ENCODE data around the gene NEDD8. TPM values are rescaled to one million over a fixed set of nuclear protein-coding genes. Genes with fewer than 3 reads are reported as not detected.
A peak's percentile ranks its signal among the peaks of the same experiment; 100 is the strongest.

NEDD8 gene
- total and polyA plus RNA-seq, 7 donors: 135 to 315 (median 206) TPM

GRCh38 chr14:24273422-24273998 lies 41.3 kb upstream of the NEDD8 start:
- Histone ChIP-seq H3K27ac (no peak overlapping the region), H3K36me3 (ENCODE audit: insufficient read depth in 1 of 2, low read depth in 1 of 2) (peaks cover 8 to 14% of the 10 kb centered on the region in 2 donors), H3K27me3 (ENCODE audit: insufficient read depth in 3 of 3, low read length in 2 of 3) (no peaks in the 10 kb centered on the region), H3K4me1 (no peaks in the 10 kb centered on the region), H3K9me3 (no peaks in the 10 kb centered on the region), H3K4me3 (no peak overlapping the region)
- 76 to 87% (median 81%) methylated on average over 3 of the region's 3 CpGs for WGBS, 3 donors
- TF ChIP-seq CTCF (IDR thresholded peaks at IDR 0.05): no peak
- intact Hi-C loops (cut with DNase I): no loop called here
- peak in 1 of 2 donors; percentile 13 for DNase-seq
- no peak for ATAC-seq

GRCh38 chr14:24272467-24272866 lies 40.3 kb upstream of the NEDD8 start:
- ATAC-seq: no peak
- no peaks in the 10 kb centered on the region for H3K4me1 ChIP-seq
- intact Hi-C loops (cut with DNase I): no loop called here

GRCh38 chr14:24271834-24272263 lies 39.7 kb upstream of the NEDD8 start:
- H3K4me3 ChIP-seq: peak overlapping the region; percentile 74
- no peaks in the 10 kb centered on the region for H3K27me3 ChIP-seq (ENCODE audit: insufficient read depth in 3 of 3, low read length in 2 of 3)
- H3K9me3 ChIP-seq: no peaks in the 10 kb centered on the region
- no peak for TF ChIP-seq CTCF (IDR thresholded peaks at IDR 0.05)
- no peak for DNase-seq
- intact Hi-C loops (cut with DNase I): loop anchor here in 1 of 2 donors (2.0 kb wide), 1 partner anchor 29 kb away; the partner anchor contains the start of gene TINF2
- 17 to 22% (median 21%) methylated on average over 3 of the region's 3 CpGs for WGBS, 3 donors
- ATAC-seq: no peak
- H3K27ac ChIP-seq: peak overlapping the region; percentile 92
- no peaks in the 10 kb centered on the region for H3K4me1 ChIP-seq
- H3K36me3 ChIP-seq (ENCODE audit: insufficient read depth in 1 of 2, low read depth in 1 of 2): peaks cover 8 to 30% of the 10 kb centered on the region in 2 donors

More at GRCh38 chr14:24272467-24272866, 40.3 kb upstream of the NEDD8 start:
- 94 to 99% (median 95%) methylated on average over 2 of the region's 2 CpGs for WGBS, 3 donors
- DNase-seq: no peak
- TF ChIP-seq CTCF (IDR thresholded peaks at IDR 0.05): no peak
- Histone ChIP-seq H3K4me3 (no peak overlapping the region), H3K27ac (no peak overlapping the region), H3K9me3 (no peaks in the 10 kb centered on the region), H3K27me3 (ENCODE audit: insufficient read depth in 3 of 3, low read length in 2 of 3) (no peaks in the 10 kb centered on the region), H3K36me3 (ENCODE audit: insufficient read depth in 1 of 2, low read depth in 1 of 2) (peaks cover 8 to 24% of the 10 kb centered on the region in 2 donors)

GRCh38 chr14:24271134-24271833 lies 39.1 kb upstream of the NEDD8 start, which contains the start of gene RABGGTA:
Gene RABGGTA, minus strand, starts transcription at chr14:24271597. Its CDS starts 482 bp downstream, at chr14:24271115.
- Histone ChIP-seq H3K36me3 (ENCODE audit: insufficient read depth in 1 of 2, low read depth in 1 of 2) (peaks cover 8 to 36% of the 10 kb centered on the region in 2 donors), H3K27ac (peak within 1 kb of the TSS; percentile 92), H3K9me3 (no peaks in the 10 kb centered on the region), H3K4me3 (peak within 1 kb of the TSS; percentile 74), H3K4me1 (no peaks in the 10 kb centered on the region), H3K27me3 (ENCODE audit: insufficient read depth in 3 of 3, low read length in 2 of 3) (no peaks in the 10 kb centered on the region)
- peak; percentile 70 for TF ChIP-seq CTCF (IDR thresholded peaks at IDR 0.05)
- 0 to 1% (median 1%) methylated on average over 51 to 61 of the region's 61 CpGs for WGBS, 3 donors
- DNase-seq (peak; percentile 86 to 92), ATAC-seq (peak; percentile 95 to 98 (median 98))
- intact Hi-C loops (cut with DNase I): loop anchor here in 1 of 2 donors (2.0 kb wide), 1 partner anchor 28 kb away; the partner anchor contains the start of gene TINF2
